Vagina (tissue), 2 donors: ENCODE measurements around the gene PCDHA8.

Source experiments
- CTCF ChIP-seq, 3 experiments: fragments of 450-650 bp in 2 of 3; fragments of 200-600 bp in 1 of 3; sonication (generic) in 1 of 3; IDR thresholded peaks; one replicate each; pipeline ENCODE4 v1.5.1; 2017 to 2019; ENCODE audit warnings: antibody characterized with exemption in 3 of 3, mild to moderate bottlenecking in 2 of 3, moderate library complexity in 2 of 3
- POLR2A ChIP-seq, 2 donors: fragments of 450-650 bp; IDR thresholded peaks; one replicate each; pipeline ENCODE4 v1.6.1; 2017; ENCODE audit warnings: antibody characterized with exemption in 2 of 2, mild to moderate bottlenecking in 2 of 2, moderate library complexity in 2 of 2
- POLR2AphosphoS5 ChIP-seq, 2 donors: sonication (generic); formaldehyde crosslinking; IDR thresholded peaks; one replicate each; pipeline ENCODE4 v1.9.0; 2017; ENCODE audit warnings: antibody characterized with exemption in 2 of 2, mild to moderate bottlenecking in 2 of 2, low read depth in 1 of 2; ENCODE audit not compliant: insufficient read depth in 1 of 2

GRCh38 chr5:140883927-140884697 lies 43.1 kb downstream of the PCDHA8 start:
- no peak for TF ChIP-seq CTCF (IDR thresholded peaks at IDR 0.05)
- TF ChIP-seq POLR2A (IDR thresholded peaks at IDR 0.05): no peak
- no peak for TF ChIP-seq POLR2AphosphoS5 (IDR thresholded peaks at IDR 0.05; ENCODE audit: insufficient read depth in 1 of 2, low read depth in 1 of 2)
